HG03095 (cell line): Measurements from ENCODE around the gene AUTS2.

Experiments
- ATAC-seq: cut with Tn5 transposase; IDR thresholded peaks from one replicate; pipeline ENCODE4 v1.9.1; 2021; ENCODE audit warnings: moderate library complexity; ENCODE audit not compliant: unreplicated experiment

The AUTS2 gene

DNA sequence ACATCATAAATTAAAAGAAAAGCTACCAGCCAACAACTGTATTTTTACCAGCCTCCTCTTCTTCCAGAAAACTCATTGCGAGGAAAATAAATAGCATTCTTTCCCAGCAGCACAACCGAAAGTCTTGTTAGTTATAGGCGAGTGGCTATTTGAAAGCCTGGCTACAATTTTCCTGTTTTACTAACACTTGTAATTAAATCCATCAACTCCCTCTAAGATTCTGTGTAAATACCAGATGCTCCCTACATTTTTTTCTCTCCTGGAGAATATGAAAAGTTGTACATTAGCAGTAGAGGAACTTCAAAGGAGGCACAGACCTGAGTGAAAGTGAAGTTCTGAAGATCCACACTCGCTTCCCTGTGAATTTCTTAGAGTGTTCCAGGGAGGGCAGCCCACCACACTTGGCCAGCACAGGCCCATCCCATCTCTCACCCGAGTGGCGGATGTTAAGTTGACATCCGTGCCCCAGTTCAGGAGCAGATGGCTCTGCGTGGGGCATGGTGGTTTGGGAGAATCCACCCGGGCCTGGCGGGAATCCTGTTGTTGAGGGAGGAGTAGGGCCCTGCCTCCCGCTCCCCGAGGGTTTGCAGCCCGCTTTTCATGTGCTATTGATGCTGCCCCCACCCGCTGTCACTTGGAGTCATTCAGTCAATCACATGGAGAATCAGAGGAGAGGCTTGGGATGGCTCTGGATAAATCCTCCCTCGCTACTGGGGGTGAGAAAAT lies 1082.6 kb downstream of the AUTS2 start:
- ATAC-seq = no peak

DNA sequence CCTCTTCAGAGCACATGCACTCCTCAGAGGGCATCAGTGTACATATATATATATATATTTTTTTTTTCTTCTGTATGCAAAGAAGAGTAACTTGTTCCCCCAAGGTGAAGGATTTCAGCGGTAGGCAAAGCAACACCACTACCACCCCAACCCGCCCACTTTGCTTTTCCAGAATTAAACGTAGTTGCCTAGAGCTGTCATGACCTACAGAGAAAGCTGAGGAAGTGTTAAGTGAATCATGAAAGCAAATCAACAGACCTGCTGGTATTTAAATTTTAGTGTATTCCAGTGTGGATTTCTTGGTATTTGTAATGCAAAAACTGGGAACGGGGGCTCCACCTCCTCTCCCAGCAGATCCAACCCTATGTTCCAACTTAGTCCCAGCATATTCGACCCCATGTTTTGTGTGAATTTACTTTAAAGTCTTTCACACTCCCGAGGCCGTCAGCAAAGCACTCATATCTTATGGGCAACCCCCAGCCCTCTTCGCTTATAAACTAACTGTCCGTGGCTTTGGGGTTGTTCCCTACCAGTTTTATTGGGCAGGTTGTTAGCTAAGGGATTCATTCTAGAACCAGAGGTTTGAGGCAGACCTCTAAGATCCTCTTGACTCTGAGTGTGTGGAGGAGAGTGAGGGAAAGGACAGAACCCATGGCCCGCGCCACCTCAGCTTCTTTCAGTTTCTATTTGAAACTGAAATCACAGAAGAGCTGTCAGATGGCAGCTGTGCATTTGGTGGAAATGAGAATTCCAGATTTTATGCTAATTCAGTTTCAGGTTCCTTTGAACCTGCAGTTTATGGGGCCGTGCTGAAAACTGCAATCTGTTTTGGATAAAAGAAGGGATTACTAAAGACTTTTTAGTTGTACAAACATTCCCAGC lies 1083.4 kb downstream of the AUTS2 start:
- peak; percentile 72 for ATAC-seq

DNA sequence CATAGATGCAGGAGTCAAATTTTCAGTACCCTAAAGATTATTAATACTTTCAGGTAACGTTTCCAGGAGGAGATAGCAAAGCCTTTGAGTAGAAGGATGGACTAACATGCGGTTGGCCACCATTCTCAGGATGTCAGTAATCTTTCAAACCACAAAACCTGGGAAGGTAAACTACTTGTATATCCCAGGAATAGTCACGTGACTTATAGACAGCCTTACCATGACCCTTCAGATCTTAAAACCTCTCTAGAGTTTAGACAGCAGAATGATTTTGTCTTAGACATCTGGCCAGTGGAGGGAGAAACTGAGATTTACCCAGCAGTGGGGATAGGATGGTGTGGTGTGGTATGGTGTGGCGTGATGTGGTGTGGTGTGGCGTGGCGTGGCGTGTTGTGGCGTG lies 1085.9 kb downstream of the AUTS2 start:
- no peak for ATAC-seq

DNA sequence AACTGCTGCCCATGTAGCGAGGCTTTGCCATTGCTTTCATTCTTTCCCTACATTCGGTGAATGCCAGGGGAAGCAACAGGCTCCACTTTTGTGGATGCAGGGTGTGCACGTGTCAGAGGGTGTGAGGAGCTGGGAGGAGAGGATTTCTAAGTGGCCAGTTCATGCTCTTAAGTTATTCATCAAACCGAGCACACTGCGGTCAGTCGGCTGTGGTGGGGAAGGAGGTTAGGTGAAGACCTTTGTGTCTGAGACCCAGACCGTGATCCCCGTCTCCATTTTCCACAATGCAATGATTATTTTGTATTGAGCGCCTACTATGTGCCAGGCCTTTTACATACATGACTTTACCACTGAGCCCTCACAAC lies 1095.0 kb downstream of the AUTS2 start:
- no peak for ATAC-seq

DNA sequence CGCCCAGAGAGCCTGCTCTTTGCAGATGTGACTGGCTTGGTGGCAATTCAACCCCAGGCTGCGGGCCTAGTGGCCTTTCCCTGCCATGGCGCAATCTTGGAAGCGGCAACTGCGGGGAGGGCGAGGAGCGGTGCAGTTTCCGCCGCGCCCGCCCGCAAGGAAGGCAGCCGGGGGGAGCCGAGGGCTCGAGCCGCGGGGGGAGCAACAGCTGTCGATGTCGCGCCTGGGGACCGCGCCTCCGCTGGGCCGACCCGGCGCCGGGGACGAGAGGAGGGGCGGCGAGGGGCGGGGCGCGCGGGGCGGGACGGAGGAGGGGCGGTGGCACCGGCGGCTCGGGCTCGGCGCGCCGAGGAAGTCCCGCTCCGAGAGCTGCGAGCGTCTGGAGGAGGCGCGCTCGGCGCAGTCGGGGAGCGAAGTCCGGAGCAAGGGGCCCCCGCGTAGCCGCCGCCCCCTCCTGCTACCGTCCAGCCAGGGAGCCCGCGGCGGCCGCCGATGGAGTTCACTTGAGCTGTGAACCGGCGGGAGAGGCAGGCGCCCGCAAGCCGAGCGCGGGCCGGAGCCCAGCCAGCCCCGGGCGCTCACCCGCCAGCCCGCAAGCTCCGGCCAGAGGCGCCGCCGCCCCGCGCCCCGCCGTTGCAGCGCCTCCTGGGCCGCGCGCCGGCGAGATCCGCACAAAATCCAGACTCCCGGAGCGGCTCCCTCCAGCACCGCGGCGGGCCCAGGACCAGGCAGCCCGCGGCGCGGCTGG lies 1095.6 kb downstream of the AUTS2 start:
- peak; percentile 72 for ATAC-seq

DNA sequence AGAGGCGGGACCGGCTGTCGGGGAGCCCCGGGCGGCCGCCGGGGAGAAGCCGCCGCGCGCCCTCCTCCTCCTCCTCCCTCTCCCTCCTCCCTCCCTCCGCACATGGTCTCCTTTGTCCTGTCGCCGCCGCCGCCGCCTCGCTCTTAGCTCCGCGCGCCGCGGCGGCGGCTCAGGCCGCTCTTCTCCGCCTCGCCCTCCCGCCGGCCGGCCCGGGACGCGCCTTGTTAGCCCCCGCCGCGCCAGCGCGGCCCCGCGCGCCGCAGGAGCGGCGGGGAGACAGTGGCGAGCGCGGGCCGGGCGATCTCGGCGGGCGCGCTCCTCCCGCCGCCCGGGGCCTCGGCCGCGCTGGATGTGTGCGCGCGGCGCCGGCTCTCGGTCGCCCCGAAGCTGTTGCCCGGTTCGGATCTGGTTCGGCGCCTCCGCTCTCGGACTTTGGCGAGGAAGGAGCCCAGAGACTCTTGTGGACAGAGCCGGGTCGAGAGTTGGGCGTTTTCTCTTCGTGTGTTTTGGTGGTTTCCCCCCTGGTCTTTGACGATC lies 1096.2 kb downstream of the AUTS2 start:
- peak; percentile 33 for ATAC-seq

DNA sequence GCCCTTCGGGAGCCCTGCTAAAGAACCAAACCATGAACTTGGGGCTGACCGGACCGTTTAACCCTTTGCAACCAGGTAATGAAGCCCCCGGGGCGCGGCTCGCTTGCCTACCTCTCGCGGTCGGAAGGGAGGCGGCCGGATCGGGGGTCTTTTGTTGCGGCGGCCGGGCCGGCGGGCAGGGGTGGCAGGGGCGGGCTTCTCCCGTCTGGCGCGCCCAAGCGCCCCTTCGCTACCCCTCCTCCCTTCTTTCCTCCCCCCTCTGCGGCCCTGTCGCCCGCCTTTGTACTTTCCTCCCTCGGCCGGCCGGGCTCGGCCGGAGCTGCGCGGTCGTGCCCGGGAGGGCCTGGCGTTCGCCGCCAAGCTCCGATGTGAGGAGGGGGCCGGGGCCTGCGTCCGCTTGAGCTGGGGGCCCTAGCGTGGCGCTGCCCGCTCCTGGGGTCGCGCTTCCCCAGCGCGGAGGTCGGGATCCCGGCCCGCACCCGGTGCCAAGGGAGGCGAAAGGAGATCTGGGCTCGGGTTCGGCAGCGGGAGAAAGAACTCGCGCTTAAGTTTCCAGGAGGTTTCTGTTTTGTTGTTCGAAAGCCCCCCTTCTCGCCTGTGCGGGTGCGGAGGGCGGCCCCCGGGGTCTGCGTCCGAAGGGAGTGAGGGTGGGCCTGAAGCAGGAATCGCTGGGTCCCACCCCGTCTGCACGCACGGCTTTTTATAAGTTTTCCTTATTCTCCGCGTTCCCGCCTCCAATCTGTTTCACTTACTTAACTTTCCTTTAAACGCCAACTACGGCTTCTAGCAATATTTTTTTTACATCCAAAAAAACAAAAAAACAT lies 1096.9 kb downstream of the AUTS2 start:
- ATAC-seq = no peak

DNA sequence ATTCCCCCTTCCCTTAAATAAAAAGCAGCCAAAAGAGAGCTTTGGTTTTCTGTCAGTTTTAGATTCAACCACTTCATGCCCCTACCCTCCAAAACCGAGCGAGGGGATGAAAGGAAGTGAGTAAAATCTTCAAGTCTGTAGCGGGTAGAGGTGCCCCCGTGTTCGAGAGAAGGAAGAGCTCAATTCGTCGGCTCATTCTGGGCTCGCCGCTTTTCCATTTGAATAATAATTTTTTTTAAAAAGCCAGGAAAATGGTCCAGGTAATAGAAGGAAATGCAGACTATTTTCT lies 1097.5 kb downstream of the AUTS2 start:
- no peak for ATAC-seq

DNA sequence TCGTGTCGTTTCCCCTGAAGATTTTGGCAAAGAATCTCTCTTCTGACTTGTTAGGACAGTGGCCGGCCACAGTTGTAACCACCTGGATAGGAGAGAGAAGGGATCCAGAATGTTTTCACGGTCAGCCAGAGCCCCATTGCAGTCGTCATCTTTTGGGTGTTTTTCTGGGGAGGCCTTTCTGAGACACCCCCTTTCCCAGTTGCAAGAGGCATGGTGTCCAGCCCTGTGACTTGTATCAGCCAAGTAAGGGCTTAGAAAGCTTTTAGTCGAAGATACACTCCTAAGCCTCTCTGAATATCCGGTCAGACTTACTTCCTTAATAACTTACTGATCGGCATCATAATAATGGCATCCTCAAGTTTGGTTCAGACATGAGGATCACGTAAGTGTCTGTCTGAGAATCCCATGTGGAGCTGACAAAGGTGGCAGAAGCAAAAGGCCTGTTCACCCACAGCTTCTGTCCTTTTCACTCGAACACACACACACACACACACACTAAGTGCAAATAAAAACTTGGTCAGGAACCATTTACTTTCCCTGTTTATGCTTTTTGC lies 1098.0 kb downstream of the AUTS2 start:
- no peak for ATAC-seq

DNA sequence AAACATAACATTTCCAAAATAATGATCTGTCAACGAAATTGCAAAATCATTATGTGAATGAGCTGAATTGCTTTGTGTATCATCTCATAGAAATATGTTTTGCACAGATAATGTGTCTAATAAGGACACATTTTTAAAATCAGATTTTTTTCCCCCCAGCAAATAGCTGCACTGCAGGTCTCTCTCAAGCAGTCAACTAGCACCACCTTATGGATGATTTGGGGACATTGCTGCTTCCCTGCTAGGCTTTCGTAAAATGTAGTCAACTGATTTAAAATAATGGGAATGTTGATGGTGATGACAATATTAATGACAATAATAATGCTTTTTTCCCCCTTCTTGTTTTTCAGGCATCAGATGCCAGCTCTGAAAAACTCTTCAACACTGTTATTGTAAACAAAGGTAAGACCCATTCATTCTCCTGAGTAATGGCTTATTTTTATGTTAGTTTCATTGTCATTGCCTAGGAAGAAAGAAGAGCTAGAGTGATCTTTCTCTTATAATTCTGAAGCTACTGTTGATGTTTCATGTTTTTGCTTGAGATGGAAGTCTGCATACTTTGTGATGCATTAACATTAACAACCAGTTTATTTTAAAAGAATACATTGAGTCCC lies 1100.1 kb downstream of the AUTS2 start:
- ATAC-seq = no peak

DNA sequence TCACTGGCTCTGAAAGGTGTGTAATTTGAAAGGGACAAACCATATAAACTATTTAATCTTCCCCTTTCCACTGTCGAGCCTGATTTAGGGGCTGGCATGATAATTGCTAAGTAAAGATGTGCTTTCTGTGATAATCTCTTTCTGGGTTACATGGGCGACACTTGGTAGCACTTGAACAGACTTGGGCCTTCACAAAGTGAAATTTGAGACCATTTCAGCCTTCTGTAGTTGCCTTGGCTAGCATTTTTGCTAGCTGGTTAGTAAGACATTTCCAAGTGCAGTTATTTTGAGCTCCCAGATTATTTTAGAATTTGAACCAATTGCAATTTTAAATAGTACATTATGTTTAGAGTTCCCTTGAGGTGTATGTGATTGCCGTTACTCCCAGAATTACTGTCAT lies 1101.0 kb downstream of the AUTS2 start:
- ATAC-seq = no peak

DNA sequence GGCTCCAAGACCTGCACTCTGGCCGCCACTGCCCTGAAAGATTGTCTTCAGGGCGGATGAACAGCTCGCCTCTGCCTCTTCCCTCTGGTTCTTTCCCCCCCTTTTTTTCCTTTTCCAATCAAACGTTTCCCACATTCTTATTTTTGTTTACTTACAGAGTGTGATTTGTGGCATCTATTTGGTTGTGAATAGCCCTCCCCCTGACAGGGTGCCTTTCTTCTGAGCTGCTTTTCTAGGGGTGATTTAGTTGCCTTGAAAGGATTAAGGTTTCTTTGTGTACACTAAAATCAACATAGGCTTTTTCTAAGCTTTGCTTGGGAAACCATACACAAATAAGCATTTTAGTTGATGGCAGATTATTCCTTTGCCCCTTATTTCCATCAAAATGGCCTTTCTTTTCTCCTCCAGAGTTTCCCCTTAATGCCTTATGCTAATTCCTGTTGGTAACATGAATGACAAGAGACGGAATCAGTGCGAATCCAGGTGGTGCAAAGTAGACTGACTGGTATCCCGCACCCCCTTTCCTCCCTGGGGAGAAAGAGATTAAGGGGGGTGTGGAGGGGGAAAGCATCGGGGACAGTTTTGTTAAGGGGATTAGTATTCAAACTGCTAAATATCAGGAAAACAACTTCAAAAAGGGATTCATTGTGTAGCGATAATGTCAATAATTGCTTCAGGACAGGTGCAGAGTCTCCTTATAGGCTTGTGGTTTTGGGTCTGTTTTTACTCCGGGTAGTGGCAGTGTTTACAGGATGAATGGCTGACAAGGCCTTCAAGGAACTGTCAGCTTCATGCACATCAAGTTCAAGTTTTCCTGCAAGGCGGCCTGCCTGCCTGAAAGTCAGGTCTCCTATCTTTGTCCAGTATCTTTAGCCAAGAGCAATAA lies 1102.0 kb downstream of the AUTS2 start:
- ATAC-seq = no peak

DNA sequence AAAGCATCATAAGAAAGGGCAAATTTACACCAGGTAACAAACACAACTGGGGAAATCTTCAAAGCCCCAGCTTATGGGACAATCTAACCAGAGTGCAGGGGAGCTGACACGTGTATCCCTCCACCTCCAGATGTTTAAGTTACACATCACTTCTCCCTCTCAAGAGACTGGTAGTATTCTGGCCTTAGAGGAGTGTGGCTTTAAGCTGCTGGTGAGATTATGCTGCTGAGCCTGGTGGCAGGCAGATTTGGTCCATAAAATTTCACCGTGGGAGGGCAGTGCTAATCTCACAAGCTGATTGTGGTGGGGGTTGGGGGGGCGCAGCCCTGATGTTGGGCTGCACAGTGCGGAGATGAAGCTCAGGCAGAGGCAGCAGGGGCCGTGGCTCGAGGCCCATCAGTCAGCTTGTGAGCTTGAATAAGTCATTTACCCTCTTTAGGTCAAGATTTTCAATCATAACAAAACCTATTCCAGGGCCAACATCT lies 1102.7 kb downstream of the AUTS2 start:
- ATAC-seq = no peak

DNA sequence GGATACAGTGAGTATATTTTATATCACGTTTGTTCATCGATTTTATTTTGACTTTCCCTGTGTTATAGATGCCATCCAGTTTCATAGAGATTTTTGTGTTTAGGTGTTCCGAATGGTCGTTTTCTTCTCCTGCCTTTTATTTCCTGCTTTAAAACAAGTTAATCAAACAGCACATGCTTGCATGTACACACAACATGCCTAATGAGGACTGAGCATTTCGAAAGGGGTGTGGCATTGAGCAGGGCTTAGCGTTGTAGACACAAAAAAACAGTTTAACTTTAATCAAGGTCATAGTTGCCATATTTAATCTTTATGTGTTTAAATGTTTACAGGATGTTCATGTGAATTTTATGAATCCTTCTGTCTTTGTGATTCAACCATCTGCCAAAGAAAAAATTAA lies 1103.2 kb downstream of the AUTS2 start:
- no peak for ATAC-seq

DNA sequence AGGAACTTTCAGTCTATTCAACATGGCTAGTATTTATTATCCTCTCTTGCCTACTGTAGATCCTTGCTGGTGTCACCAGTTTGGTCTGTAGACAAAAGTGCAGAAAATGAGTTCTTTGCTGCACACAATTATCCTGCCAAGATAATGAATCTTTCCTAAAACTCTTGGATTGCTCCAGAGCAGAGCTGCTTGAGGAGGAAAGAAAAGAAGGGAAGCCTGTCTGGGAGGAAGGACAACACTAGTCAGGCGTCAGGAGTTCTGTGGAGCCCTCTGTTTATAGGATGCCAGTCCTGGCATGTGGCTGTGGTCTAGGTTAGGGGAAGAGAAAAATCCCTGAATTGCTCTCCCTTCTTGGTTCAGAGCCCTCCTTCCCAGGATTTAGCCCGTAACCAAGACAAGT lies 1103.7 kb downstream of the AUTS2 start:
- ATAC-seq = no peak

DNA sequence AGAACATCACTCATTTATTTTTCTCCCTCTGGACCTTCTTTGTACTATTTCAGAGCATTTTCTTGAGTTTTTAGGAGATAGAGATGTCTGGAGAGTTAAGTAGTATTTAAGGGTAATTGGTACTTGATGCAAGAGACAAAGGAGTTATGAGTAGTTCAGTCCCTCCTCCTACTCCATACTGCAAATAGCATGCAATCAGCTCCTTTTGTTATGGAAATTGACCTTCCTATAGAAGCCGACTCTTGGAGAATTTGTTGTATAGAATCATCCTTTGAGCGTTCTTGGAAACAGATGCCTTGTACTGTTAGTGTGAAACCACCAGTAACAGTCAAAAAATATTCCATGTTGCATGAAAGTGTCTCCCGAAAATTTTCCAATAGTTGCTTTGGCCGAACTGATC lies 1105.5 kb downstream of the AUTS2 start:
- ATAC-seq = no peak

DNA sequence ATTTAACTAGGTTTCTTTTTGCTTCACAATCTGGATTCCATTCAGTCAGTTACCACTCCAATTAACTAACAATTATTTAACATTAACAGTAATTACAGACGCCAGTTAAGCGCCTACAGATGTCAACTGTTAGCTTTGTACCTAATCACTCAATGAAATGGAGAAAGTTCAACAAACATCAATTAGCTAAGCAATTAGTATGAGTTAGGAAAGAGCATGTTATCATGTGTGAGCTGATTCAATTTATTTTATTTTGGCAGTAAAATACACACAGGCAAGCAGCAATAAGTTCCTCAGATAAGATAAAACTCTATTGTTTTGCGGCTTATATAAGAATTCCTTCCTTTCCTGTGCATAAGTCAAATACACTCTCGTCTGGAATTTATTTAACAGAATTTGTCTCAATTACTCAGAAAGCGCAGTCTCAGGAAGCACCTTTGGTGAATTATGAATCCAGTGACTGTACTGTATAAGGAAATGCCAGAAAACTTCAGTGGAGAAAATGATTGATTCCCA lies 1106.6 kb downstream of the AUTS2 start:
- no peak for ATAC-seq

DNA sequence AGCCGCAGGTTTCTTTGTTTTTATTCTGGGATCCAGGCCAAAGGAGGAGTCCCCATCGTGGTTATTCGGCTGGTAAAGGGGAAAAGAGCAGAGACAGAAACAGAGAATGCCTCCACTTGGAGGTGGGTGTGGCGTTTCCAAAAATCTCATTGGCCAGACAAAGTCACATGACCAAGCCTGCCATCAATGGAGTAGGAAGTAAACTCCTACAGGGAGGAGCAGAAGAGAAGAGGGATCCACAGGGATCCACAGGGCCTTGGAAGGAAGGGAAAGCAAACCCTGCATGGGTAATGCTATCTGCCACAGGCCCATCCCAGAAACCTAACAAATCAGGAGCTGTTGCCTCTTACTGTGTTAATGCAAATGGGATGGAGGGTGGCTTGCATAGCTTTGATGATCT lies 1107.9 kb downstream of the AUTS2 start:
- ATAC-seq = no peak

DNA sequence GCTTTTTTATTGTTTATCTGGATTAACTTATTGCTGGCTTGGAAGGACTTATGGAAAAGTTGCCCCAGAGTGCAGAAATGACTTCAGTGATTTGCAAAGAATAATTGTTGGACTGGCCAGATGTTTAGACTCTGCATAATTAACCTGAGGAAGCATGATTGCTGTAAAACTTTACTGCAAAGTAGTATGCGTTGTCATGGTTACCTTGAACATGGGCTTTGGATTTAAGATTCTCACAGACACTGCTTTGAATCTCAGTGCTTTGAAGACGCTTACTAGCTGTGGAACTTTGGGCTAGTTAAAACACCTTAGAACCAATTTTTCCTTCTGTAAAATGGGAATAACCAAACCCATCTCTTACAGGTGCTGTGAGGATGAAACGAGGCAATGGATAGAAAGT lies 1108.4 kb downstream of the AUTS2 start:
- no peak for ATAC-seq
